Fibroblast of the aortic adventitia (primary cell): Measurements from ENCODE around the gene TMEM17. TPM values are rescaled to one million over a fixed set of nuclear protein-coding genes. Genes with fewer than 3 reads are reported as not detected.
"Not testable (repeated sequence)": the region's sequence is repeated elsewhere in the genome, so short reads cannot be mapped to it uniquely, and the experiment has no call there.

Source experiments
- DNase-seq: peaks from one replicate; pipeline ENCODE4 v3.0.0-alpha.2; 2010; ENCODE audit warnings: low read depth
- H3K4me3 ChIP-seq: 2 replicates; pipeline ENCODE4 v1.5.1; 2011; ENCODE audit warnings: low read depth, mild to moderate bottlenecking, control low read depth, low read length, moderate library complexity
- total RNA-seq: library from RNA; depleted of rRNA; stranded (reverse); fragments of >200 nt; gene quantifications from 2 replicates; pipeline ENCODE4 v1.2.3, GENCODE V29; 2012; ENCODE audit warnings: low replicate concordance
- TF ChIP-seq, protein P1 (sequence below): IDR thresholded peaks from 2 replicates; pipeline ENCODE4 v1.5.1; 2011; ENCODE audit warnings: mild to moderate bottlenecking, low read length, control low read depth, inconsistent platforms; ENCODE audit not compliant: insufficient read depth

The TMEM17 gene
- total RNA-seq, 1 donor: 4.4 TPM

GRCh38 chr2:62527478-62528210 is 21.6 kb upstream of the TMEM17 start:
- H3K4me3 ChIP-seq: no peak overlapping the region
- TF ChIP-seq, protein P1, sequence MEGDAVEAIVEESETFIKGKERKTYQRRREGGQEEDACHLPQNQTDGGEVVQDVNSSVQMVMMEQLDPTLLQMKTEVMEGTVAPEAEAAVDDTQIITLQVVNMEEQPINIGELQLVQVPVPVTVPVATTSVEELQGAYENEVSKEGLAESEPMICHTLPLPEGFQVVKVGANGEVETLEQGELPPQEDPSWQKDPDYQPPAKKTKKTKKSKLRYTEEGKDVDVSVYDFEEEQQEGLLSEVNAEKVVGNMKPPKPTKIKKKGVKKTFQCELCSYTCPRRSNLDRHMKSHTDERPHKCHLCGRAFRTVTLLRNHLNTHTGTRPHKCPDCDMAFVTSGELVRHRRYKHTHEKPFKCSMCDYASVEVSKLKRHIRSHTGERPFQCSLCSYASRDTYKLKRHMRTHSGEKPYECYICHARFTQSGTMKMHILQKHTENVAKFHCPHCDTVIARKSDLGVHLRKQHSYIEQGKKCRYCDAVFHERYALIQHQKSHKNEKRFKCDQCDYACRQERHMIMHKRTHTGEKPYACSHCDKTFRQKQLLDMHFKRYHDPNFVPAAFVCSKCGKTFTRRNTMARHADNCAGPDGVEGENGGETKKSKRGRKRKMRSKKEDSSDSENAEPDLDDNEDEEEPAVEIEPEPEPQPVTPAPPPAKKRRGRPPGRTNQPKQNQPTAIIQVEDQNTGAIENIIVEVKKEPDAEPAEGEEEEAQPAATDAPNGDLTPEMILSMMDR: no peak
- no peak for DNase-seq

- H3K4me3 ChIP-seq: no peak overlapping the region
- TF ChIP-seq, protein P1: no peak
- DNase-seq: no peak
Measured at GRCh38 chr2:62526531-62527381, 20.8 kb upstream of the TMEM17 start.

DNA sequence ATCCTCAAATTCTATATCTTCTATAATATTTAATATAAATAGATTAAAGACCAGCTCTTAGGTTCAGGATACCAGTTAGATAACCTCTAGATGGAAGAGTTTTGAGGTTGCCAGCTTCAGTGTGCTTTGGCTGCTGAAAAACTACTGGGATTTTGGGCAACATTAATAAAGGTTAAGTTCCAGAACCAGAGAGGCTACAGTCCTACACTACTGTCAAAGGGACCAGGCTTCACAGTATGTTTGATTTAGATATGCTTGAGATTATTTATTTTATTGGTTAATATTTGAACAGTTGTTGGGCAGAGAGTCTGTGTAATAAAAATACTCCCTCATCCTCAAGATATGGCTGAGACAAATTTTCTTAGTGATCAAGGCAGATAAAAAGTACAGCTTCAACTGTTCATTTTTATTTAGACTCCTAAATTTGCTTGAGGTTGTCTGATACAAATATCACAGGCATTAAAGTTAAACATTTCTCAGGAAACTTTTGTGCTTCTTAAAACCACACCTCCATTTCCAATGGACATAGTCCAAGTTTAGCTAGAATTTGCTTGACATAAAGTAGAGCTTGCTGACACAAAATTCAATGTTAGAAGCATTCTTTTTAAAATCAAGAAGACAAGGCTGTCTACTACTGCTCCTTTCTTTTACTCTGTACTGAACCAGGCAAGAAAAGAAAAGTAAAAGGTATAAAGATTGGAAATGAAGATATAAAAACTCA is 19.7 kb upstream of the TMEM17 start:
- TF ChIP-seq, protein P1: no peak

GRCh38 chr2:62524293-62524941 is 18.4 kb upstream of the TMEM17 start:
- TF ChIP-seq, protein P1: no peak
- peak; percentile 36 for DNase-seq
- no peak overlapping the region for H3K4me3 ChIP-seq

More for the DNA sequence above, 19.7 kb upstream of the TMEM17 start:
- no peak overlapping the region for H3K4me3 ChIP-seq
- DNase-seq: no peak

GRCh38 chr2:62521061-62521460 is 15.1 kb upstream of the TMEM17 start:
- not testable (repeated sequence) for DNase-seq, H3K4me3 ChIP-seq

- no peak overlapping the region for H3K4me3 ChIP-seq
- TF ChIP-seq, protein P1: no peak
- no peak for DNase-seq
Measured at GRCh38 chr2:62512384-62512783, 6.4 kb upstream of the TMEM17 start.
